ENCODE data around the gene SLC4A1AP. TPM values are rescaled to one million over a fixed set of nuclear protein-coding genes. Genes with fewer than 3 reads are reported as not detected.

SLC4A1AP gene
- total RNA-seq, 1 experiment from 2014 or later, result 20.8 TPM

DNA sequence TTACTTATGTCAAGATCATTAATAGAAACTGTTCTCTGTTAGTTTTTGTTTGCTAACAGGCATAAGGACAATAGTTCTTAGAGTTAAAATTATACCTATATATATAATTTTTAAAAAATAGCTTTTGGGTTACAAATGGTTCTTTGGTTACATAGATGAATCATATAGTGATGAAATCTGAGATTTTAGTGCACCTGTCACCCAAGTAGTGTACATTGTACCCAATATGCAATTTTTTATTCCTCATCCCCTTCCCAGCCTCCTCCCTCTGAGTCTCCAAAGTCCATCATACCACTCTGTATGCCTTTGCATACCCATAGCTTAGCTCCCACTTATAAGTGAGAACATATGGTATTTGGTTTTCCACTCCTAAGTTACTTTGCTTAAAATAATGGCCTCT, 26.4 kb downstream of the SLC4A1AP start:
- Histone ChIP-seq H4K8ac (replicated peaks; ENCODE audit: insufficient read length, low read depth, low read length) (no peak overlapping the region), H4K91ac (ENCODE audit: insufficient read length, low read depth, low read length) (no peak overlapping the region), H3K4ac (ENCODE audit: low read depth, low read length) (no peak overlapping the region), H3K14ac (ENCODE audit: insufficient read depth, low read length) (no peak overlapping the region), H3K79me2 (ENCODE audit: insufficient read depth, low read length) (no peaks in the 10 kb centered on the region), H4K5ac (ENCODE audit: insufficient read length, low read depth, low read length) (no peak overlapping the region), H3K9ac (ENCODE audit: extremely low read depth, insufficient read length, low read length) (no peak overlapping the region), H3K23me2 (ENCODE audit: insufficient read length, low read depth, low read length, poor library complexity, severe bottlenecking) (no peaks in the 10 kb centered on the region), H3K56ac (ENCODE audit: insufficient read length, low read depth, low read length) (no peak overlapping the region), H3K9me3 (ENCODE audit: control insufficient read depth, low read depth, low read length) (no peaks in the 10 kb centered on the region), H3T11ph (ENCODE audit: low read length) (no peak overlapping the region), H3K27me3 (ENCODE audit: insufficient read depth, low read length) (no peaks in the 10 kb centered on the region), H3K4me1 (ENCODE audit: insufficient read depth, low read length) (no peaks in the 10 kb centered on the region), H2BK12ac (ENCODE audit: insufficient read length, low read depth, low read length) (no peak overlapping the region), H3K23ac (ENCODE audit: insufficient read length, low read depth, low read length) (no peak overlapping the region), H3K27ac (ENCODE audit: insufficient read length, low read depth, low read length) (no peak overlapping the region), H2BK15ac (ENCODE audit: low read depth, low read length) (no peak overlapping the region), H2AK5ac (ENCODE audit: insufficient read length, low read length) (no peak overlapping the region), H3K4me2 (ENCODE audit: insufficient read depth, insufficient read length, low read length) (no peak overlapping the region), H2AFZ (ENCODE audit: low read length) (no peak overlapping the region), H2BK120ac (ENCODE audit: low read depth, low read length, poor library complexity, severe bottlenecking) (no peak overlapping the region), H2BK5ac (ENCODE audit: insufficient read length, low read length) (no peak overlapping the region), H4K20me1 (ENCODE audit: control insufficient read depth, insufficient read depth, insufficient read length) (no peaks in the 10 kb centered on the region), H3K18ac (ENCODE audit: insufficient read length, low read depth, low read length) (no peak overlapping the region), H3K79me1 (ENCODE audit: insufficient read depth, low read depth, low read length, poor library complexity, severe bottlenecking) (no peaks in the 10 kb centered on the region), H2BK20ac (ENCODE audit: low read depth, low read length, poor library complexity, severe bottlenecking) (no peak overlapping the region)
- TF ChIP-seq, protein P1, sequence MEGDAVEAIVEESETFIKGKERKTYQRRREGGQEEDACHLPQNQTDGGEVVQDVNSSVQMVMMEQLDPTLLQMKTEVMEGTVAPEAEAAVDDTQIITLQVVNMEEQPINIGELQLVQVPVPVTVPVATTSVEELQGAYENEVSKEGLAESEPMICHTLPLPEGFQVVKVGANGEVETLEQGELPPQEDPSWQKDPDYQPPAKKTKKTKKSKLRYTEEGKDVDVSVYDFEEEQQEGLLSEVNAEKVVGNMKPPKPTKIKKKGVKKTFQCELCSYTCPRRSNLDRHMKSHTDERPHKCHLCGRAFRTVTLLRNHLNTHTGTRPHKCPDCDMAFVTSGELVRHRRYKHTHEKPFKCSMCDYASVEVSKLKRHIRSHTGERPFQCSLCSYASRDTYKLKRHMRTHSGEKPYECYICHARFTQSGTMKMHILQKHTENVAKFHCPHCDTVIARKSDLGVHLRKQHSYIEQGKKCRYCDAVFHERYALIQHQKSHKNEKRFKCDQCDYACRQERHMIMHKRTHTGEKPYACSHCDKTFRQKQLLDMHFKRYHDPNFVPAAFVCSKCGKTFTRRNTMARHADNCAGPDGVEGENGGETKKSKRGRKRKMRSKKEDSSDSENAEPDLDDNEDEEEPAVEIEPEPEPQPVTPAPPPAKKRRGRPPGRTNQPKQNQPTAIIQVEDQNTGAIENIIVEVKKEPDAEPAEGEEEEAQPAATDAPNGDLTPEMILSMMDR (conservative IDR thresholded peaks at IDR 0.05), result no peak
- Mint-ChIP-seq H3K36me3 (ENCODE audit: insufficient read depth in 1 of 3, low read depth in 3 of 3) (peaks cover 0 to 27% (median 22%) of the 10 kb centered on the region in 3 experiments; a peak in 5 of 7 replicates), H3K9me3 (no peaks in the 10 kb centered on the region), H3K4me1 (no peaks in the 10 kb centered on the region), H3K27me3 (ENCODE audit: low read depth) (no peaks in the 10 kb centered on the region), H3K27ac (peak overlapping the region in 1 of 3 experiments; percentile 72; a peak in 1 of 7 replicates), H3K4me3 (no peak overlapping the region)
- DNase-seq, result no peak

All from H9 (cell line).